Raji (cell line): ENCODE results near the gene HECTD4.

ENCODE experiments used
- POLR2A ChIP-seq: IDR thresholded peaks from 2 replicates; pipeline ENCODE4 v1.6.1; 2011; ENCODE audit warnings: low read depth, low read length, control low read depth; ENCODE audit not compliant: insufficient read depth

The HECTD4 gene

DNA sequence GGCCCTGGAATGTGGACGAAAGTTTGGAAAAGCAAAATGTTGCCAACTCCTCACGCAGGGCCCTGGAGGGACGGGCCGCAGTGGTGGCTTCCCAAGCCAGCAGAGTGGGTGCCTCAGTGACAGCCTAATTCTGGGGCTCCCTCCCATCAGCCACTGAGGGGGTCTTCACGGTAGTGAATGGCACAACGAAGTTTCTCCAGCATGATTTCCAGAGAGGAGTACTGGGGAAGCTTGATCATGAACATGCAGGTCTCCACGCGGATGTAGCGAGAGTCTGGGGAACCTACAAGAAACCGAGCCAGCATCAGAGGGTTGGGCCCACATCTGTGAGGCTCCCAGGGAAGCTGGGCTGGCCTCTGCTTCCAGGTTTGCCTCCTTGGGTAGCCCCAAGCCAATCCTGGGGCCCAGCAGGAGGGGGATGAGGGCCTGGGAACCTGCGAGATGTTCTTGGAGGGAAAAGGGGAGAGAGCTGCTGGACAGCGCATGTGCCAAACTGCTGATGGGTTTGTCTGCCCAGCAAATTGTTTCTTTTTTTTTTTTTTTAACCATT lies 219.9 kb downstream of the HECTD4 start:
- TF ChIP-seq POLR2A: no peak

DNA sequence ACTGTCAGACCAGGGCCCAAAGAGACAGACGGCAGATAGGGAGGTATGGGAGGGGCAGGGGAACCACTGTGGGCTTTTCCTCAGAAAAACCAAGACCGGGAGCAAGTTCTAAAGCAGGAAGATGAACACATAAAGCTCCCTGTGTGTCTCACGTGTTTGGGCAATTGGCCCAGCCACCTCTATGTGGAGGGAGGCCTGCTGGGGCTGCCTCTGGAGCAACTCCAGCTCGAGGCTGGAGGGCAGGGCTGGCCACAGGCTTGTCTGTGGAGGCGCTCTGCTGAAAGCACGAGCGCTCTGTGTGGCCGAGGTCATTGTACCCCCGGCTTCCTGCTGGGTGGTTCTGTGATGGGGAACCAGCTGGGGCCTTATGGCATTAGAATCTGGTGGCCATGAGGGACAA lies 220.5 kb downstream of the HECTD4 start:
- no peak for TF ChIP-seq POLR2A

- no peak for TF ChIP-seq POLR2A
Measured at GRCh38 chr12:112160611-112161010, 221.6 kb downstream of the HECTD4 start.

GRCh38 chr12:112159146-112159541 lies 223.1 kb downstream of the HECTD4 start:
- TF ChIP-seq POLR2A: no peak

GRCh38 chr12:112153893-112154219 lies 228.4 kb downstream of the HECTD4 start:
- no peak for TF ChIP-seq POLR2A

GRCh38 chr12:112153181-112153892 lies 228.9 kb downstream of the HECTD4 start:
- TF ChIP-seq POLR2A: no peak

DNA sequence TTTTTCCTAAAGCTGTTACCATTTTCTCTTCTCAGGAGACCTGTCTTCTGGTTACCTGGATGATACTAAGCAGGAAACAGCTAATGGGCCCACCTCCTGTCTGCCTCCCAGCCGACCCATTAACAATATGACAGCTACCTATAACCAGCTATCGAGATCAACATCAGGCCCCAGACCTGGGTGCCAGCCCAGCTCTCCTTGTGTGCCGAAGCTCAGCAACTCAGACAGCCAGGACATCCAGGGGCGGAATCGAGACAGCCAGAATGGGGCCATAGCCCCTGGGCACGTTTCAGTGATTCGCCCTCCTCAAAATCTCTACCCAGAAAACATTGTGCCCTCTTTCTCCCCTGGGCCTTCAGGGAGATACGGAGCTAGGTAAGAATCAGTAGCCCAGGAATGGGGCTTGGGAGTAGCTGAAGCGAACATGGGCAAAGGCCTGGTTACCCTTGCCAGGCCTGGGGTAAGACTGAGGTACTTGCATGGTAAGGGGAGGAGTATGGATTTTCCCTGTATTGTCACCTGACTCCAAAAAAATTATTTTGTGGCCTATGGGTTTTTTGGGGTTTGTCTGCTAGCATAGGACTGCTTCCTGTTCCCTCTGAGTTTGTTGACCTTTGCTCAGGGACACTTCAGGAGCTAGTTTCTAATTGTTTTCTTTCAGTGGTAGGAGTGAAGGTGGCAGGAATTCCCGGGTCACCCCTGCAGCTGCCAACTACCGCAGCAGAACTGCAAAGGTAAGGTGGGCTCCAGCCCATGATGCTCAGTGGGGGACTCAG lies 230.3 kb downstream of the HECTD4 start:
- no peak for TF ChIP-seq POLR2A

DNA sequence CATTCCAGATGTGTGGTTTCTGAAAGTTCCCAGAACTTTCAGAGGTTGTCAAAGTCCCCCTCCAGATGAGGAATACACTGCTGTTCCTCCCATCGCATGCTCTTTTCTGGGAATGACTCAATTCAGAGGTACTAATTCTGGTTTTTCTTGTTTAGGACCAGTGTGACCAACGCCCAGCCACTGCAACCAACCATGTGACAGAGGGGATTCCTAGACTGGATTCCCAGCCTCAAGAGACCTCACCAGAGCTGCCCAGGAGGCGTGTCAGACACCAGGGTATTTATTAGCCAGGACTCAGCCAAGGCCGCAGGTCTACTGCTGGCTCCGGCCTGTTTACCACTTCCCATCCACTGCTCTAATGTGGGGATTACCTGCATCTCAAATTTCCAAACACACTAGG lies 232.6 kb downstream of the HECTD4 start:
- no peak for TF ChIP-seq POLR2A

DNA sequence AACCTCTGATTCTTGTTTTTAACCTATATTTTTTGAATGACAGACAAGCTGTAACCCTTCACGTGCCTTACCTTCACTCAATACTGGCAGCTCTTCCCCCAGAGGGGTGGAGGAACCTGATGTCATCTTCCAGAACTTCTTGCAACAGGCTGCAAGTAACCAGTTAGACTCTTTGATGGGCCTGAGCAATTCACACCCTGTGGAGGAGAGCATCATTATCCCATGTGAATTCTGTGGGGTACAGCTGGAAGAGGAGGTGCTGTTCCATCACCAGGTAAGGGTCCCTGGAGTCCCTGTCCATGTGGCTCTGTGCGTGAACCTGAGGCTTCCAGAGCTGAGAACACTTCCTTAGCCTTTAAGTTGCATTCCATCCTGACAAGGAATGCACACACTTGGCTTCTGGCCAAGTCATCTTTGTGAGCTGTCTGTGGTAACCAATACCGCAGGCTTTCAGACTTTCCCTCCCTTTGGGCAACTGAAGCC lies 234.2 kb downstream of the HECTD4 start:
- no peak for TF ChIP-seq POLR2A

DNA sequence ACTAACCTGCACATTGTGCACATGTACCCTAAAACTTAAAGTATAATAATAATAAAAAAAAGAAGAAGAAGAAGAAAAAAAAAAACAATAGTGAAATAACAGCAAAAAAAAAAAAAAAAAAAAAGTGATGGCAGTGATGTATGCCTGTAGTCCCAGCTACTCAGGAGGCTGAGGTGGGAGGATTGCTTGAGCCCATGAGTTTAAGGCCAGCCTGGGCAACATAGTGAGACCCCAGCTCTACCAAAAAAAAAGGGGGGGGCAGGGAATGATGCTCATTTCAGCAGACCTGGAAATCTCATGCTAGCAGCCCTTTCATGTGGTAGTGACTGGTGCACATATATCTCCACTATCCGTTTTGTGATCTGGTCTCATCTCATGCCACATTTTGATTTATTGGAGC lies 236.1 kb downstream of the HECTD4 start:
- TF ChIP-seq POLR2A: no peak

DNA sequence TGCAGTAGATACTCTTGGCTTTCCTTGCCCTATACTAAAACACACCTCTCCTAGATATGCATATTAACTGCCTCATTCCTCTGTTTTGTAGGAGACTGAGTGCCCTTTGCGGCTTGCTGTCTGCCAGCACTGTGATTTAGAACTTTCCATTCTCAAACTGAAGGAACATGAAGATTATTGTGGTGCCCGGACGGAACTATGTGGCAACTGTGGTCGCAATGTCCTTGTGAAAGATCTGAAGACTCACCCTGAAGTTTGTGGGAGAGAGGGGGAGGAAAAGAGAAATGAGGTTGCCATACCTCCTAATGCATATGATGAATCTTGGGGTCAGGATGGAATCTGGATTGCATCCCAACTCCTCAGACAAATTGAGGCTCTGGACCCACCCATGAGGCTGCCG lies 241.5 kb downstream of the HECTD4 start:
- TF ChIP-seq POLR2A: no peak

DNA sequence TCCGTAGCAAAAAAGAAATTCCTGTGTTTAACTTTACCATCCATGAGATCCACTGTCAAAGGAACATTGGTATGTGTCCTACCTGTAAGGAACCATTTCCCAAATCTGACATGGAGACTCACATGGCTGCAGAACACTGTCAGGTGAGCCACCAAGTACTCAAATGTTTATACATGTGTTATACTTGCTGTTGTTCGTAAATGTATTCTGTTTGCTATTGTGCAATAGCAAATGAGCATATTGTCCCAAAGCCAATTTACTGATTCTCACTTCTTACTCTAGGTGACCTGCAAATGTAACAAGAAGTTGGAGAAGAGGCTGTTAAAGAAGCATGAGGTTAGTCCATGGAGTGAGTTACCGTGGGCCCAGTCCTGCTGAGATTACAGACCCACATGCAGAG lies 247.5 kb downstream of the HECTD4 start:
- TF ChIP-seq POLR2A: no peak

DNA sequence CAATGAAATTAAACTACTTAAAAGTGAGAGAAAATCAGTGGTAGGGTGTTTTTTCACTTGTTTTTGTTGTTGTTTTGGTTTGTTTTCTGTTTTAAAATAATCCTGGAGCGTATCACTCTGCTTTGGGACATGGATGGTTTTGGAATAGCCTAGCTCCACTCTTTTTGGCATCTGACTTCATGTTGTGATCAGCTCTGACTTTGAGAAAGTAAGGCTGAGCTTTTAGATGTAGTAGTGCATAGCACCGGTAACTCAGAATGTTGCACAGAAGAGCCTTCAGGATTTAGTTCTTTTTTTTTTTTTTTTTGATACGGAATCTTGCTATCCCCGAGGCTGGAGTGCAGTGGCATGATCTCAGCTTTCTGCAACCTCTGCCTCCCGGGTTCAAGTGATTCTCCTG lies 248.8 kb downstream of the HECTD4 start:
- no peak for TF ChIP-seq POLR2A

DNA sequence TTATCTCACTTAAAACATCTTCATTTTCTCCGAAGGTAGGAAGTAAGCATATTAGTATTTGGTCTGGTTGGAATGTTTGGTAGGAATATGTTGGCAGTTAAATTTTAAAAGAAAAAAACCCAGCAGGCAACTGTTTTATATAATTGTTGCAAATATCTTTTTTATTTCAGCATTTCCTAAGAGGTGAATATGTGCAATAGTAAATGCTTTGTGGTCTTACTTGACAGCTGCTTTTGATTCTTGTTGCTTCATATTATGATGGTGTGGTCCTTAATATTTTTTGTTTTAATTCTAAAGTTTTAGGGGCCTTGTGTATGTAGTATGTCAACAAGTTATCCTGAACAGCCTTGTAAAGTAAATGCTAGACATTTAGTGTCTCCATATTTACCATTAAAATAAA lies 250.5 kb downstream of the HECTD4 start:
- no peak for TF ChIP-seq POLR2A

DNA sequence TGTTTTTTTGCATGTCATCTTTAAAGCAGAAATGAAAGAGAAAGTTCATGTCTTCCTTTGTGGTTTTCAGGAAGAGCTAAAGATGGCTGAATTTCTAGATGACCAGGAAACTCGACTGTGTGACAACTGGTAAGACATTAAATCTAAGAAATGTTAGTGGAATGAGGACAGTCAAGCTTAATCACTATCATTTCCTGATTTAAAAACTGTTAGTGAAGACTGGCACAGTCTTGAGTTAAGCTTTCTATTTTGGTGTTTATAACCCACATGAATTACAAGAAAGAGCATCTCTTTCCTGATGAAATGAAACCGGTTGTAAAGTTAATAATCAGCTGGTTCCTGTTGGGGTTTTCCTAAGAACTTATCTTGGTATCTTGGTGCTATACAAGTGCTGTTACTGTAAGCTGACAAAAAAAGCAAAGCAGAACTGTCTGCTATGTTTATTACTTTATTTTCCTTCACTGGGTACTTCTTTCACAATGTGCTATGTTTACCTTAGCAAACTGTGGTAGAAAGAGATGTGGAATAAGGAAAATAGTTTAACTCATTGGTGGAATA lies 251.7 kb downstream of the HECTD4 start:
- TF ChIP-seq POLR2A: no peak

- TF ChIP-seq POLR2A: no peak
Measured at GRCh38 chr12:112126911-112127310, 255.3 kb downstream of the HECTD4 start.

DNA sequence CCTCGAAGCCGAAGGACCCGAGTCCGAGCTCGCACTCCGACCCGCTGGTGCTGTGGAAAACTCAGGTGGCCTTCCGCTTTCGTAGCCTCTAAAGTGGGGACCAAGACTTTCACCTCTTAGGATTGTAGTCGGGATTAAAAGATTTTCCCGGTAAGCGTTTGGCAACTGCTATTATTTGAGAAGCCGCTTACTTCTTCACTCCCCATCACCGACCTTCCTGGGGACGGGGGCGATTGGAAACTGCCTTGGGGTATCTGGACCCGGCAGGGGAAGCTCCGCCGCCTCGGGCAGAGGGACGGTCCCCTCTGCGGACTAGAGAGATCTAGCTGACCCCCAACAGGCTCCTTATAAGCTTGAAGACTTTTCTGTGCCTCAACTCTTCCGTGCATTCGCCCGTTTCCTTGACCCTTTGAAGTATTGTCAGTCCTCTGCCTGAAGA lies 256.2 kb downstream of the HECTD4 start:
- no peak for TF ChIP-seq POLR2A
